Nucleus accumbens (tissue), 56 donors: ENCODE results near the gene TDRD3.
"Not testable (repeated sequence)": the region's sequence is repeated elsewhere in the genome, so short reads cannot be mapped to it uniquely, and the experiment has no call there.

Experiments used
- DNase-seq, 56 donors: peaks; one replicate each; lab custom pipeline; 2025; lab: John Stamatoyannopoulos, UW

Gene TDRD3

GRCh38 chr13:60396783-60397703 lies at the start of gene TDRD3:
Gene TDRD3 (plus strand): TSS chr13:60397220. CDS start chr13:60397365, 145 bp downstream.
- peak; percentile 6 to 94 (median 84) for DNase-seq

- DNase-seq = no peak
Measured at GRCh38 chr13:60347690-60348089, 49.3 kb upstream of the TDRD3 start.

GRCh38 chr13:60348097-60348496 lies 48.9 kb upstream of the TDRD3 start:
- DNase-seq = no peak

- no peak for DNase-seq
Measured at GRCh38 chr13:60351326-60351725, 45.7 kb upstream of the TDRD3 start.

- DNase-seq = no peak
Measured at GRCh38 chr13:60351855-60352615, 45.0 kb upstream of the TDRD3 start.

DNA sequence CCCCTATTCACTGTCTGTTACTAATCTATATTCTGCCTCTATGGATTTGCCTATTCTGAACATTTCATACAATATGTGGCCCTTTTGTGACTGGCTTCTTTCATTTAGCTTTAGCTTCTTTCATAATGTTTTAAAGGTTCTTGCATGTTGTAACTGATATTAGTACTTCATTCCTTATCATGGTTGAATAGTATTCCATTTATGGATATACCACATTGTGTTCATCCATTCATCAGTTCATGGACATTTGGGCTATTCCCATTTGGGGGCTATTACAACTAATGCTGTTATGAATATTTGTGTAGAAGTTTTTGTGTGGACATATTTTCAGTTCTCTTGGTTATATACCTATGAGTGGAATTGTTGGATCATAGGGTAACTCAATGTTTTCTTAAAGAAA lies 44.4 kb upstream of the TDRD3 start:
- no peak for DNase-seq

DNA sequence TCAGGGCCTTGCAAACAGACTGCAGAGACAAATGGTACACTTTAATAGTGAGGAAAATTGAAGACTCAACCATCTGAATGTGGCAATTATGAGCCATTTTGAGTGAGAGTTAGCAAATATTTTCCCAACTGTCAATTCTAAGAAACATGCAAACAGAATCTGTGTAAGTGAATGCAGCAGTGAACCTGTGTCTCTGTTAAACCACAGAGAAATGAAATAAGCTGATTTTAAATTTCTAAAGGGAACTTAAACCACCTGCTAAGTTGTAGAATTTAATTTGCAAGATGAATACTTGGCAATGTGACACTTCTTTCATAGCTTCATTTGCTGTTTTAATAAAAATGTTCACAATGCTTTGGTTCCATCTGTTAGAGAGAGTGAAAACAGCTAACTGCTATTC lies 42.0 kb upstream of the TDRD3 start:
- no peak for DNase-seq

DNA sequence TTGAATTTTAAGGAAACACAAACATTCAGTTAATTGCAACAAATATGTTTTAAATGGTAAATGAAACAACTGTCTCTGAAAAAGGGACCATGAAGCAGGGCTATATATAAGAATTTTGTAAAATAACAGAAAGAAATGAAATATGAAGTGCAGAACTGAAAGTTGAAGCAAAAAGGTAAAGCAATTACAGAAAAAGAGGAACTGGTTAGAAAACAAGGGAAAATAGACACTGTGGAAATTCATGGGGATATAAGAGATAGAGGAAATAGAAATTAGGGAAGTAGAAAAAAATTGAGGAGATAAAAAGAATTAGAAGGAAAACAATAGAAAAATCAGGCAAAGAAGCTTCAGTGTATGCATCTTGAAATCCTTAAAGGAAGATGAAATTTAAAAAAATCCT lies 40.0 kb upstream of the TDRD3 start:
- DNase-seq = no peak

DNA sequence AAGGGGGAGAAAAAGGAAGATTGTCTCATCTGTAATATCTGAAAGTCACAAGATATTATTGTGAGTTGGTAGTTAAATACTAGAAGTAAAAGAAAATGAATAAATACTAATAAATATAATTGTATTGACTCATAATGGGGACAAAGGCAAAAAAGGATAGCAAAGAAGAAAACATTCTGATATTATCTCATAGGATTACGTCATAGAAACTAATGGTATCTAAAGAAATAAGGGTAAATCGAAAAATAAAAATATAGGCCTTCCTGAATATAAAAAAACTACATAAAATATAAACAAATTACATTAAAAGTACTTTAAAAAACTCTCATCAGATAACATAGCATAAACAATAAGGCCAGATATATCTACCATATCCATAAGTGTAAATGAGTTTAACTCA lies 38.6 kb upstream of the TDRD3 start:
- no peak for DNase-seq

- no peak for DNase-seq
Measured at GRCh38 chr13:60363288-60363687, 33.7 kb upstream of the TDRD3 start.

DNA sequence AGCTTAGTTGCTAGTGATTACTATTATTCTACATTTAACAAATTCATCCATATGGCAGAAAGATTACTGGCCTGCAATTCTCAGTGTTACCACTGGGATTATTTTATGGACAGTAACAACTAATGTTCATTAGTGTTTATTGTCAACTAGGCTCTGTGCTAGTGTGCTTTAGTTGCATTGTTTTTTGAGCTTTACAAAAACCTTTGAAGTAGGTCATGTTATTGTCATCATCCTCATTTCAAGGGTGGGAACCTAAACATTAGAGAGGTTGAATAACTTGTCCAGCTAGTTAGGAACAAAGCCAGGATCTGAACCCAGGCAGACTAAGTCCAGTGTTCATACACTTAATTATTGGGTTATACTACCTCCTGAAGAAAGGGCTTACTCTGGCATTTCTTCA lies 27.8 kb upstream of the TDRD3 start:
- DNase-seq = no peak

GRCh38 chr13:60370343-60370742 lies 26.7 kb upstream of the TDRD3 start:
- DNase-seq = peak in 3 of 56 donors; percentile 1 to 5 (median 4)

GRCh38 chr13:60372141-60372540 lies 24.9 kb upstream of the TDRD3 start:
- no peak for DNase-seq

DNA sequence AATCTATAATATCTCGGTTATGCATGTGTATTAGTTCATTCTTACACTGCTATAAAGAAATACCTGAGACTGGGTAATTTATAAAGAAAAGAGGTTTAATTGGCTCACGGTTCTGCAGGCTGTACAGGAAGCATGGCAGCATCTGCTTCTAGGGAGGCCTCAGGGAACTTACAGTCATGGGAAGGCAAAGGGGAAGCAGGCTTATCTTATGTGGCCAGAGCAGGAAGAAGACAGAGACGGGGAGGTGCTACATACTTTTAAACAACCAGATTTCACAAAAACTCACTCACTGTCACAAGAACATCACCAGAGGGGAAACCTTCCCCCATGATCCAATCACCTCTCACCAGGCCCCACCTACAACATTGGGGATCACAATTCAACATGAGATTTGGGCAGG lies 17.7 kb upstream of the TDRD3 start:
- not testable (repeated sequence) for DNase-seq

GRCh38 chr13:60379837-60380565 lies 17.0 kb upstream of the TDRD3 start:
- DNase-seq = no peak

DNA sequence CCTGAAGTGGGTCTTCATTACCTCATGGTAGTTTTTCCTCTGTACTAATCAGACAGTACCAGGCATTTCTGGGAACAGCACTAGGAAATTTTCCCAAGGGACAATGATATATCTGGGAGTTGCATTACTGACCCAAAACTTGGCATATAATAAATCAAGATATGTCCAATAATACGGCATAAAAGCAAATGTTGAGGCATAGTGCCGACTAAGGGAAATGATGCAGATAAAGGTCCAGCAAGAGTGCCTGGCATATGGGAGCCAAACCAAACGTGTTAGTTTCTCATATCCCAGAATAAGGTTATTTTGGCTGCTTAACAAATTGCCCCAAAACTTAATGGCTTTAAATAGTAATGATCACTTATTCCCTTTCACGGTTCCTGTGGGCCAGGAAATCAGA lies 12.1 kb upstream of the TDRD3 start:
- DNase-seq = no peak

- no peak for DNase-seq
Measured at GRCh38 chr13:60386250-60386649, 10.8 kb upstream of the TDRD3 start.

GRCh38 chr13:60392131-60392530 lies 4.9 kb upstream of the TDRD3 start:
- no peak for DNase-seq

- peak; percentile 45 to 94 (median 88) for DNase-seq
Measured at GRCh38 chr13:60395971-60396782, 843 bp upstream of the TDRD3 start.
